Lower lobe of right lung (tissue), 2 donors: ENCODE data around the gene EGFL7. TPM values are rescaled to one million over a fixed set of nuclear protein-coding genes. Genes with fewer than 3 reads are reported as not detected.

Source experiments
- ATAC-seq, 2 donors: fragments of 200-7000 bp; cut with Tn5 transposase; one replicate each; pipeline ENCODE4 v1.9.1; 2020 to 2022; ENCODE audit warnings: mild to moderate bottlenecking in 2 of 2, moderate library complexity in 2 of 2
- DNase-seq: peaks from one replicate; pipeline ENCODE4 v3.0.0-alpha.2; 2020
- H3K27ac ChIP-seq: fragments of 200-600 bp; one replicate; pipeline ENCODE4 v1.8.0; 2022
- H3K27me3 ChIP-seq: fragments of 200-600 bp; one replicate; pipeline ENCODE4 v1.8.0; 2022; ENCODE audit warnings: low read depth
- H3K36me3 ChIP-seq: fragments of 200-600 bp; one replicate; pipeline ENCODE4 v1.8.0; 2022; ENCODE audit warnings: mild to moderate bottlenecking
- H3K4me1 ChIP-seq: fragments of 200-600 bp; one replicate; pipeline ENCODE4 v1.8.0; 2022
- H3K4me3 ChIP-seq: fragments of 200-600 bp; one replicate; pipeline ENCODE4 v1.8.0; 2022; ENCODE audit warnings: mild to moderate bottlenecking
- H3K9me3 ChIP-seq: fragments of 200-600 bp; one replicate; pipeline ENCODE4 v1.8.0; 2022
- intact Hi-C: fragments of 100-400 bp; cut with DNase I; formaldehyde crosslinking; loops from one replicate; pipeline ENCODE4 v1.11.0; 2022
- total RNA-seq: library from RNA; stranded (reverse); fragmentation: NEBNext Ultra II Directional; extraction: Animal tissue kit (Norgen Biotek cat#: 25700); gene quantifications from one replicate; pipeline ENCODE4 v1.2.1, GENCODE V29; 2021
- TF ChIP-seq, protein P1 (sequence below): fragments of 200-600 bp; IDR thresholded peaks from one replicate; pipeline ENCODE4 v1.8.0; 2022; ENCODE audit warnings: antibody characterized with exemption, mild to moderate bottlenecking
- donor health status: DM: no; HTN: yes; CAD: no; lungs with severe emphysema.

The EGFL7 gene
- total RNA-seq, 1 donor from 2014 or later: 230 TPM

DNA sequence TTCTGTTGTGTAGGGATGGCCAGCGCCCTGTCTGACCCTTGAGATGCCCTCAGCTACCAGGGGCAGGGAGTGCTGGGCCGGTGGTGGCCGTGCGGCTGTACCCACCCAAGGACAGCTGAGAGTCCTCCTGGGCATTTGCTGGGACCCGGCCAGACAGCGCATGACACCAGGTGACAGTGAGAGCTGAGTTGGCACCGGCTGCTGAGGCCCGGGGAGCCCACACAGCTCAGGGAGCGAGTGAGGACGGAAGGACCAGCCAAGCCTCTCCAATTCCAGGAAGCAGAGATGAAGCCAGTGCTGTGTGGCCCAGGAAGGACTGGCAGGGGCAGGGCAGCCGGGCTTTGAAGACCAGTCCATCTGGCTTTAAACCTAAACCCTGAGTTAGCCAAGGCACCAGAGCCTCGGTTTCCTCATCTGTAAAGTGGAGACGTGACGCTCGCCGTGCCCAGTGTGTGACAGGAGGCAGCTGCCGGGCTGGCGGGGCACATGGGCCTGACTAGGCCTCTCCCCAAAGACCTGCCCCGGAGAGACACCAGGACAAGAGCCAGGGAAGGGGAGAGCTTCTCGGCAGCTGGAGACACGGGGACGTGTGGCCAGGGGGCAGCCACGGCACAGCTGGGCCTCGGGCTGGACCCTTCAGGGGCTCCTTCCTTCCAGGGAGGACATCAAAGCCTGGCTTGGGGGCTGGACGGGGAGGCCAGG, 27.5 kb downstream of the EGFL7 start:
- Histone ChIP-seq H3K9me3 (no peaks in the 10 kb centered on the region), H3K27me3 (no peaks in the 10 kb centered on the region), H3K4me3 (no peak overlapping the region), H3K4me1 (peaks cover 73% of the 10 kb centered on the region), H3K27ac (peak overlapping the region; percentile 54), H3K36me3 (no peaks in the 10 kb centered on the region)
- no peak for DNase-seq
- ATAC-seq: no peak
- intact Hi-C loops: no loop called here
- TF ChIP-seq, protein P1, sequence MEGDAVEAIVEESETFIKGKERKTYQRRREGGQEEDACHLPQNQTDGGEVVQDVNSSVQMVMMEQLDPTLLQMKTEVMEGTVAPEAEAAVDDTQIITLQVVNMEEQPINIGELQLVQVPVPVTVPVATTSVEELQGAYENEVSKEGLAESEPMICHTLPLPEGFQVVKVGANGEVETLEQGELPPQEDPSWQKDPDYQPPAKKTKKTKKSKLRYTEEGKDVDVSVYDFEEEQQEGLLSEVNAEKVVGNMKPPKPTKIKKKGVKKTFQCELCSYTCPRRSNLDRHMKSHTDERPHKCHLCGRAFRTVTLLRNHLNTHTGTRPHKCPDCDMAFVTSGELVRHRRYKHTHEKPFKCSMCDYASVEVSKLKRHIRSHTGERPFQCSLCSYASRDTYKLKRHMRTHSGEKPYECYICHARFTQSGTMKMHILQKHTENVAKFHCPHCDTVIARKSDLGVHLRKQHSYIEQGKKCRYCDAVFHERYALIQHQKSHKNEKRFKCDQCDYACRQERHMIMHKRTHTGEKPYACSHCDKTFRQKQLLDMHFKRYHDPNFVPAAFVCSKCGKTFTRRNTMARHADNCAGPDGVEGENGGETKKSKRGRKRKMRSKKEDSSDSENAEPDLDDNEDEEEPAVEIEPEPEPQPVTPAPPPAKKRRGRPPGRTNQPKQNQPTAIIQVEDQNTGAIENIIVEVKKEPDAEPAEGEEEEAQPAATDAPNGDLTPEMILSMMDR: no peak

DNA sequence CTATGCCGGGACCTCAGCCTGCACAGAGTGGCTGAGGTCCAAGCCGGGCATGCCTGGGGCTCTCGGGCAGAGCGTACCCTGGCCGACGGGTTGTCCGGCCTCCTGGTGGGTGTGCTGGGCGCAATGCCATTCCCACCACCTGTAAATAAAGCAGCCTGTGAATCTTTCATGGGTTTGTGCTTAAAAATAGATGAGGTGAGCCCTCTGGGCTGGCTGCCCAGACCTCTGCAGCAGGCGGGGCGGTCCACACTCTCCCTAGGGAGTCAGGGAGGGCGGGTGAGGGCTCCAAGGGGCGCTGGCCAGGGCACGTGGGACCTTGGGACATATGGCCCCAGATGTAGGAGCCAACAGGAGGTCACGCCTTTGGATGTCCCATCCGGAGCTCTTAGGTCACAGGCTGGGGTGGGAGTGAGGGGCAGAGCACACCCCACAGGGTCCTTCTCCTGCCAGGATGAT, 28.1 kb downstream of the EGFL7 start:
- H3K27ac ChIP-seq: peak overlapping the region; percentile 54
- H3K4me1 ChIP-seq: peaks cover 72% of the 10 kb centered on the region
- ATAC-seq (no peak), DNase-seq (peak; percentile 72)
- intact Hi-C loops: no loop called here
- H3K4me3 ChIP-seq: no peak overlapping the region
- no peaks in the 10 kb centered on the region for H3K9me3 ChIP-seq
- TF ChIP-seq, protein P1: no peak
- no peaks in the 10 kb centered on the region for H3K27me3 ChIP-seq
- no peaks in the 10 kb centered on the region for H3K36me3 ChIP-seq

DNA sequence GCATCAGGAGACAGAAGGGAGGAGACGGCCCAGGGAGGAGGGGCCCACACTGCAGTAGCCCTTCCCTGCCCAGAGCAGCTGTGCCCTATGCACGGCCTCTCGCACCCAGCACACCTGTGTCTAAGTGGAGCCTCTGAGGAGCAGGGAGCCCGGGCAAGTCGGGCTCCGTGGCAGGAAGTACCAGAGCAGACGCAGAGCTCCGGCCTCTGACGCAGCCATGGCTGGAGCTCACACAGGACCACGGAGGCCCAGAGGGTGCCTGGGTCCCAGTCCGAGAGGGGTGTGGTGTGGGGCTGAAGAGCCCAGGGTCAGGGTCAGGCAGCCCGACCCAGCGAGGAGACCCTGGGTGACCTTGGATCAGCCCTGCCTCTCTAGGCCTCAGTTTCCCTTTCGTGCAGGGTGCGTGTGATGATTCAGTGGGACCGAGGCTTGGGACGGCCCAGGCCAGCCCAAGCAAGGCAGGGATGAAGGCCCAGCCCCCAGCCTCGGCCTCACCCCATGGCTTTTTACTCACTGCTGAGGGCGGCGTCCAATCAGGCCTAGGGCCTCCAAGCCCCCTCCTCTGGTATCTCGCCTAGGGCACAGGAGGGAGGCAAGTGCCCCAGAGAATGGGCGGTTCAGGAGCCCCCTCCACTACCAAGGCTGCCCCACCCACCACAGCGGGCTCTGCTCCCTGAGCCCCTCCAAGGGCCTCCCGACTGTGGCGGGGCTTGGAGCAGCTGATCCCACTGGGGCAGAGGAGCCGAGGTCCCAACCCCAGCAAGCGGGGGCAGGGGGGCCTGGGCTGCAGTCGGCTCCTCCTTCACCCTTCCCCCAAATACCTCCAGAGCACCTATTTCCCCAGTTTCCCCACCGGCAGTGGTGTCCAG, 28.8 kb downstream of the EGFL7 start:
- TF ChIP-seq, protein P1: no peak
- Histone ChIP-seq H3K36me3 (no peaks in the 10 kb centered on the region), H3K4me3 (no peak overlapping the region), H3K4me1 (peaks cover 72% of the 10 kb centered on the region), H3K9me3 (no peaks in the 10 kb centered on the region), H3K27me3 (no peaks in the 10 kb centered on the region), H3K27ac (no peak overlapping the region)
- ATAC-seq: no peak
- no peak for DNase-seq
- intact Hi-C loops: no loop called here

DNA sequence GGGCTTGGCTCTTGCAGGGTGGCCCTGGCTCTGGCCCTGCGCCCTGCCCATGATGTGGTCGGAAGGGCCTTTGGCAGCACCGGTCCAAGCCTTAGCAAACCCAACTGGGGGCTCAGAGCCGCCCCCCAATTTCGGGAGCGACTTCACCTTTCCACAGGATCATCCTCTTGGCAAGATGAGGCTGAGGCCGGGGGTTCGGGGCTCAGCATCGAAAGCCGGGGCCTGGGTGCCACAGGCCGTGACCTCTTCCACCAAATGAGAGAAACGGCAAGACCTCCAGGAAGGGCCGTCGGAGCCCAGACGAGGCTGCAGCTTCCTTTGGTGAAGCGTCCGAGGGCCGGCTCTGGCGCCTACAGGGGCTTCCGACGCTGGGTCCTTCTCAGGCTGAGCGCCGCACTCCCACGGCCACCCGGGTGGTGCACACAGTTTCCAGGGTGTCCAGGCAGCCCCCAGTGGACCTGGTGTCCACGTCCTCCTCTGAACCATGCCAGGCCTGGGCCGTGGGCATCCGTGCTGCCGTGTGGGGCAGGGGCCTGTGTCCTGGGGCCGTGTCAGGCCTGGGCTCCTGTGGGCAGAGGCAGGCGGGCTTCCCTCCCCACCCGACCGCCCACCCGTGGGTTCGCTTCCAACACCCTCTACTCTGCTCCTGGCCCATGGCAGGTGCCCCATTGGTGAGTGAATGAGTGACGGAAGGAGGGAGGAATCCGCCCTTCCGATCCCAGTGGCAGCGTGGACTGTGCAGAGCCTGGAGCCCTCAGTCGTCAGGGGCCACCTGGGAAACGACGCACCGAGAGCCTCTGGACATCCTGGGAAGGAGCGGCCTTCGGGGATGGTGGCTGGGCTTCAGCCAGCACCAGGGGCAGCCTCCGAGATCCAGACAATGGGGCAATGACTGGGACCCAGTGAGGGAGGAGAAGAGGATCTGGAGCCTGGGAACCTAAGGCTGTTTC, 29.7 kb downstream of the EGFL7 start:
- Histone ChIP-seq H3K27ac (peak overlapping the region; percentile 18), H3K36me3 (no peaks in the 10 kb centered on the region), H3K4me3 (no peak overlapping the region), H3K4me1 (peaks cover 77% of the 10 kb centered on the region), H3K9me3 (no peaks in the 10 kb centered on the region), H3K27me3 (no peaks in the 10 kb centered on the region)
- DNase-seq (no peak), ATAC-seq (no peak)
- TF ChIP-seq, protein P1: no peak
- intact Hi-C loops: no loop called here

DNA sequence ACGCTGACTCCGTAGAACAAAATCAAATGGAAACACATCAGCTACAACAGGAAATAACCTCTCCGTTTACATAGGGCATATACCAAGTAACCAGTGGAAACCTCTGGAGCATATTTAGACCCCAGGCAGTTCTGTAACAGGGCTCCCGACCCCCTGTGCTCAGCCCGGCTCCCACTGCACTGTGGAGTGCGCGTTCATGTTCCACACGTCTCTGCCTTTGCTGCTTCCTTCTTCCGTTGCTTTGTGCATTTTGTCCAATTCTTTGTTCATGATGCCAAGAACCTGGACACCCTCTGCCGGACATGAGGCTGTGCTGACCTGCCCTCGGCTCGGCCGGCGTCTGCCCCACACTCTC, 30.4 kb downstream of the EGFL7 start:
- no peak for ATAC-seq
- Histone ChIP-seq H3K4me1 (peaks cover 76% of the 10 kb centered on the region), H3K27ac (peak overlapping the region; percentile 62), H3K4me3 (no peak overlapping the region), H3K36me3 (no peaks in the 10 kb centered on the region), H3K9me3 (no peaks in the 10 kb centered on the region), H3K27me3 (no peaks in the 10 kb centered on the region)
- intact Hi-C loops: no loop called here
- DNase-seq: no peak
- TF ChIP-seq, protein P1: no peak
